ENCODE results near the gene NFIB.

Gene NFIB

GRCh38 chr9:14170973-14171596 is 142.9 kb downstream of the NFIB start:
- Histone ChIP-seq H3K27me3 (ENCODE audit: insufficient read depth, poor library complexity, severe bottlenecking) (no peaks in the 10 kb centered on the region), H3K9me3 (ENCODE audit: severe bottlenecking) (no peaks in the 10 kb centered on the region), H3K4me1 (ENCODE audit: insufficient read depth, poor library complexity, severe bottlenecking) (peaks cover 27% of the 10 kb centered on the region), H3K27ac (ENCODE audit: poor library complexity, severe bottlenecking) (peak overlapping the region; percentile 75), H3K4me3 (ENCODE audit: severe bottlenecking) (no peak overlapping the region), H3K36me3 (ENCODE audit: low read depth) (0 out of 2 replicates have a peak, but pooled peaks cover 7% of the 10 kb centered on the region)
- TF ChIP-seq CTCF (IDR thresholded peaks at IDR 0.05; ENCODE audit: poor library complexity, severe bottlenecking): no peak
- ATAC-seq (ENCODE audit: low read depth) (peak; percentile 95), DNase-seq (ENCODE audit: low spot score) (no peak)

- Histone ChIP-seq H3K4me1 (ENCODE audit: insufficient read depth, poor library complexity, severe bottlenecking) (peaks cover 33% of the 10 kb centered on the region), H3K4me3 (ENCODE audit: severe bottlenecking) (no peak overlapping the region), H3K36me3 (ENCODE audit: low read depth) (0 out of 2 replicates have a peak, but pooled peaks cover 7% of the 10 kb centered on the region), H3K9me3 (ENCODE audit: severe bottlenecking) (no peaks in the 10 kb centered on the region), H3K27ac (ENCODE audit: poor library complexity, severe bottlenecking) (peak overlapping the region; percentile 75), H3K27me3 (ENCODE audit: insufficient read depth, poor library complexity, severe bottlenecking) (no peaks in the 10 kb centered on the region)
- no peak for TF ChIP-seq CTCF (IDR thresholded peaks at IDR 0.05; ENCODE audit: poor library complexity, severe bottlenecking)
- ATAC-seq (ENCODE audit: low read depth) (peak; percentile 78), DNase-seq (ENCODE audit: low spot score) (no peak)
Observed at GRCh38 chr9:14170392-14170931, 143.5 kb downstream of the NFIB start.

GRCh38 chr9:14168381-14168780 is 145.6 kb downstream of the NFIB start:
- TF ChIP-seq CTCF (IDR thresholded peaks at IDR 0.05; ENCODE audit: poor library complexity, severe bottlenecking): no peak
- Histone ChIP-seq H3K27ac (ENCODE audit: poor library complexity, severe bottlenecking) (no peak overlapping the region), H3K4me3 (ENCODE audit: severe bottlenecking) (no peak overlapping the region), H3K9me3 (ENCODE audit: severe bottlenecking) (no peaks in the 10 kb centered on the region), H3K27me3 (ENCODE audit: insufficient read depth, poor library complexity, severe bottlenecking) (no peaks in the 10 kb centered on the region), H3K36me3 (ENCODE audit: low read depth) (0 out of 2 replicates have a peak, but pooled peaks cover 7% of the 10 kb centered on the region), H3K4me1 (ENCODE audit: insufficient read depth, poor library complexity, severe bottlenecking) (peaks cover 46% of the 10 kb centered on the region)
- no peak for ATAC-seq (ENCODE audit: low read depth)
- no peak for DNase-seq (ENCODE audit: low spot score)

- Histone ChIP-seq H3K4me1 (ENCODE audit: insufficient read depth, poor library complexity, severe bottlenecking) (peaks cover 47% of the 10 kb centered on the region), H3K9me3 (ENCODE audit: severe bottlenecking) (no peaks in the 10 kb centered on the region), H3K27ac (ENCODE audit: poor library complexity, severe bottlenecking) (peak overlapping the region; percentile 14), H3K36me3 (ENCODE audit: low read depth) (peaks cover 11% of the 10 kb centered on the region; the same call in 1 of the 2 replicates), H3K27me3 (ENCODE audit: insufficient read depth, poor library complexity, severe bottlenecking) (no peaks in the 10 kb centered on the region), H3K4me3 (ENCODE audit: severe bottlenecking) (no peak overlapping the region)
- no peak for TF ChIP-seq CTCF (IDR thresholded peaks at IDR 0.05; ENCODE audit: poor library complexity, severe bottlenecking)
- ATAC-seq (ENCODE audit: low read depth) (peak; percentile 28), DNase-seq (ENCODE audit: low spot score) (no peak)
Observed at GRCh38 chr9:14165376-14166035, 148.4 kb downstream of the NFIB start.

Measured in RWPE2 (cell line).